Panc1 (cell line): ENCODE results near the gene MAST4. TPM values are rescaled to one million over a fixed set of nuclear protein-coding genes. Genes with fewer than 3 reads are reported as not detected.

ENCODE experiments used
- ATAC-seq: fragments of 200-7000 bp; cut with Tn5 transposase; 2 replicates; pipeline ENCODE4 v1.9.1; 2020; ENCODE audit warnings: mild to moderate bottlenecking, moderate library complexity
- BruUV-seq: library from RNA; stranded (reverse); fragments of 400-500 nt; replicated peaks from 2 replicates; lab custom pipeline; 2021; lab: Mats Ljungman, UMichigan
- CTCF ChIA-PET: fragments of 300-600 bp; sonication (Branson Sonifier 250); formaldehyde crosslinking; loops from one replicate; lab custom pipeline; 2022; ENCODE audit warnings: antibody characterized with exemption; lab: Charles Lee
- POLR2A ChIA-PET: fragments of 300-600 bp; sonication (Branson Sonifier 250); formaldehyde crosslinking; loops from one replicate; lab custom pipeline; 2022; ENCODE audit warnings: antibody characterized with exemption; lab: Charles Lee
- DNase-seq: peaks from one replicate; pipeline ENCODE4 v3.0.0-alpha.2; 2010; ENCODE audit warnings: low read depth, low spot score
- H3K27ac ChIP-seq: 2 replicates; pipeline ENCODE4 v1.5.1; 2011; ENCODE audit warnings: mild to moderate bottlenecking, low read length, inconsistent platforms
- H3K27me3 ChIP-seq: fragments of 200-500 bp; sonication (Bioruptor generic); 2 replicates; pipeline ENCODE4 v1.6.0; 2014; ENCODE audit warnings: low read length, inconsistent platforms; ENCODE audit not compliant: control insufficient read depth, insufficient read depth
- H3K36me3 ChIP-seq: fragments of 200-500 bp; sonication (Bioruptor generic); 2 replicates; pipeline ENCODE4 v1.5.1; 2014; ENCODE audit warnings: inconsistent platforms, mild to moderate bottlenecking, low read length, moderate library complexity; ENCODE audit not compliant: control insufficient read depth, insufficient read depth
- H3K4me1 ChIP-seq: 2 replicates; pipeline ENCODE4 v1.5.1; 2011; ENCODE audit warnings: inconsistent platforms, mild to moderate bottlenecking, low read length, moderate library complexity; ENCODE audit not compliant: control insufficient read depth, insufficient read depth
- H3K4me3 ChIP-seq, 2 experiments: 2 replicates each; pipeline ENCODE4 v1.5.1; 2011 to 2012; ENCODE audit warnings: low read depth in 2 of 2, low read length in 2 of 2, mild to moderate bottlenecking in 2 of 2, inconsistent platforms in 1 of 2, moderate library complexity in 1 of 2
- H3K9me3 ChIP-seq: fragments of 200-500 bp; sonication (Bioruptor generic); 2 replicates; pipeline ENCODE4 v1.5.1; 2014; ENCODE audit warnings: low read depth, mild to moderate bottlenecking, inconsistent platforms, low read length, moderate library complexity; ENCODE audit not compliant: control insufficient read depth, insufficient read depth
- TCF7L2 ChIP-seq: IDR thresholded peaks from 2 replicates; pipeline ENCODE4 v1.6.1; 2011; ENCODE audit warnings: mild to moderate bottlenecking, low read depth, low read length, inconsistent platforms
- in situ Hi-C: cut with HindIII; loops from 2 replicates; pipeline ENCODE4 v1.10.0; 2016; ENCODE audit warnings: low sequenced_read_pairs, low pct_unique_long_range_greater_than_20kb
- intact Hi-C: fragments of 100-400 bp; cut with micrococcal nuclease; formaldehyde crosslinking; loops from one replicate; pipeline ENCODE4 v1.10.0; 2022; ENCODE audit not compliant: unreplicated experiment
- total RNA-seq: library from RNA; stranded (reverse); gene quantifications from one replicate; pipeline ENCODE4 v1.2.1, GENCODE V29; 2021; ENCODE audit not compliant: unreplicated experiment
- TF ChIP-seq, protein P1 (sequence below), 2 experiments: IDR thresholded peaks; 2 replicates each; pipeline ENCODE4 v1.6.1; 2011 to 2012; ENCODE audit warnings: low read depth in 2 of 2, control low read depth in 1 of 2, low read length in 1 of 2, mild to moderate bottlenecking in 1 of 2, moderate library complexity in 1 of 2; ENCODE audit not compliant: insufficient read depth in 1 of 2
- TF ChIP-seq, protein P2 (sequence below): fragments of 450-650 bp; IDR thresholded peaks from 2 replicates; pipeline ENCODE4 v1.5.1; 2017; ENCODE audit warnings: mild to moderate bottlenecking

MAST4 gene
- total RNA-seq, 1 experiment from 2014 or later, result 1.8 TPM

DNA sequence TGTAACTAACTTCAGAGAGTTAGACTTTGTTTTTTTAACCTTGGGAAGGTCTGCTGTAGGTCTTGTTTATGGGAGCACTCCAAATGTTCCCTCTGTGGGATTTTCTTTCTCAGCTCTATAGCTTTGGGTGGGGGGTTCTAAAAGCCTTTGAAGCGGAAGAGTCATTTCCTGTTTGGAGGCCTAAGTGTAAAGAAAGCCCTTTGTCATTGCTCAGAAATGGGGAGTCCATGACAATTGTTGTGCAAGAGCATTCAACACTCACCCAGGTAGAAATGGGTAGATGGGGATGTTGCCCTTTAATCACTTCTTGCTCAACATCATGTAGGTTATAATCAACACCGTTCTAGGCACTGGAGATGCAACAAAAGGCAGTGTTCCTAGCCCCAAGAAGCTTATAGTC, 30.3 kb upstream of the MAST4 start:
- Histone ChIP-seq H3K9me3 (no peaks in the 10 kb centered on the region), H3K36me3 (no peaks in the 10 kb centered on the region), H3K27me3 (no peaks in the 10 kb centered on the region; the same call in 1 of the 2 replicates), H3K4me1 (no peaks in the 10 kb centered on the region), H3K4me3 (no peak overlapping the region), H3K27ac (no peak overlapping the region)
- DNase-seq (no peak), ATAC-seq (no peak)
- in situ Hi-C loops, result no loop called here
- no TSS peak for BruUV-seq
- intact Hi-C loops, result no loop called here
- ChIA-PET POLR2A (no interaction called here), CTCF (no interaction called here)
- TF ChIP-seq TCF7L2, result no peak
- TF ChIP-seq, protein P1, sequence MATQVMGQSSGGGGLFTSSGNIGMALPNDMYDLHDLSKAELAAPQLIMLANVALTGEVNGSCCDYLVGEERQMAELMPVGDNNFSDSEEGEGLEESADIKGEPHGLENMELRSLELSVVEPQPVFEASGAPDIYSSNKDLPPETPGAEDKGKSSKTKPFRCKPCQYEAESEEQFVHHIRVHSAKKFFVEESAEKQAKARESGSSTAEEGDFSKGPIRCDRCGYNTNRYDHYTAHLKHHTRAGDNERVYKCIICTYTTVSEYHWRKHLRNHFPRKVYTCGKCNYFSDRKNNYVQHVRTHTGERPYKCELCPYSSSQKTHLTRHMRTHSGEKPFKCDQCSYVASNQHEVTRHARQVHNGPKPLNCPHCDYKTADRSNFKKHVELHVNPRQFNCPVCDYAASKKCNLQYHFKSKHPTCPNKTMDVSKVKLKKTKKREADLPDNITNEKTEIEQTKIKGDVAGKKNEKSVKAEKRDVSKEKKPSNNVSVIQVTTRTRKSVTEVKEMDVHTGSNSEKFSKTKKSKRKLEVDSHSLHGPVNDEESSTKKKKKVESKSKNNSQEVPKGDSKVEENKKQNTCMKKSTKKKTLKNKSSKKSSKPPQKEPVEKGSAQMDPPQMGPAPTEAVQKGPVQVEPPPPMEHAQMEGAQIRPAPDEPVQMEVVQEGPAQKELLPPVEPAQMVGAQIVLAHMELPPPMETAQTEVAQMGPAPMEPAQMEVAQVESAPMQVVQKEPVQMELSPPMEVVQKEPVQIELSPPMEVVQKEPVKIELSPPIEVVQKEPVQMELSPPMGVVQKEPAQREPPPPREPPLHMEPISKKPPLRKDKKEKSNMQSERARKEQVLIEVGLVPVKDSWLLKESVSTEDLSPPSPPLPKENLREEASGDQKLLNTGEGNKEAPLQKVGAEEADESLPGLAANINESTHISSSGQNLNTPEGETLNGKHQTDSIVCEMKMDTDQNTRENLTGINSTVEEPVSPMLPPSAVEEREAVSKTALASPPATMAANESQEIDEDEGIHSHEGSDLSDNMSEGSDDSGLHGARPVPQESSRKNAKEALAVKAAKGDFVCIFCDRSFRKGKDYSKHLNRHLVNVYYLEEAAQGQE (IDR thresholded peaks at IDR 0.05; ENCODE audit: insufficient read depth in 1 of 2, low read depth in 2 of 2, low read length in 1 of 2), result no peak
- TF ChIP-seq, protein P2, sequence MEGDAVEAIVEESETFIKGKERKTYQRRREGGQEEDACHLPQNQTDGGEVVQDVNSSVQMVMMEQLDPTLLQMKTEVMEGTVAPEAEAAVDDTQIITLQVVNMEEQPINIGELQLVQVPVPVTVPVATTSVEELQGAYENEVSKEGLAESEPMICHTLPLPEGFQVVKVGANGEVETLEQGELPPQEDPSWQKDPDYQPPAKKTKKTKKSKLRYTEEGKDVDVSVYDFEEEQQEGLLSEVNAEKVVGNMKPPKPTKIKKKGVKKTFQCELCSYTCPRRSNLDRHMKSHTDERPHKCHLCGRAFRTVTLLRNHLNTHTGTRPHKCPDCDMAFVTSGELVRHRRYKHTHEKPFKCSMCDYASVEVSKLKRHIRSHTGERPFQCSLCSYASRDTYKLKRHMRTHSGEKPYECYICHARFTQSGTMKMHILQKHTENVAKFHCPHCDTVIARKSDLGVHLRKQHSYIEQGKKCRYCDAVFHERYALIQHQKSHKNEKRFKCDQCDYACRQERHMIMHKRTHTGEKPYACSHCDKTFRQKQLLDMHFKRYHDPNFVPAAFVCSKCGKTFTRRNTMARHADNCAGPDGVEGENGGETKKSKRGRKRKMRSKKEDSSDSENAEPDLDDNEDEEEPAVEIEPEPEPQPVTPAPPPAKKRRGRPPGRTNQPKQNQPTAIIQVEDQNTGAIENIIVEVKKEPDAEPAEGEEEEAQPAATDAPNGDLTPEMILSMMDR, result no peak

DNA sequence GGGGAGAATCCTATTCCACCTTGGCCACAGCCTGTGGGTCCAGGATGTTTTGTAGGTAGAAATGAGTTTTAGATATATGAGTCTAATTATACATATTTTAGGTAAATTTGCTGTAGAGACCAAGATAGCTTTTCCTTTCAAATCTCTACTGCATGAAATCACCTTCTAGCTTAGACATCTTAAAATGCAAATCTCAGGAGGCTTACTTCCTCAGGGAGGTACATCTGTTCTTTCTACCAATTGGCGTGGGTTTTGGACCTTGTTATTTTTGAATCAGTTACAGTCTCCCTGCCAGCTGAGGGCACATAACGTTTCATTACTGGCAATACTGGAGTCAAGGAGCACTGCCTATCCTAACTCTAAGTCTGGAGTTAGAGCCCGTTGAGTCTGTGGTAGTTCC, 28.7 kb upstream of the MAST4 start:
- Histone ChIP-seq H3K4me3 (no peak overlapping the region), H3K9me3 (no peaks in the 10 kb centered on the region), H3K27me3 (no peaks in the 10 kb centered on the region; the same call in 1 of the 2 replicates), H3K27ac (no peak overlapping the region), H3K36me3 (no peaks in the 10 kb centered on the region), H3K4me1 (no peaks in the 10 kb centered on the region)
- in situ Hi-C loops, result no loop called here
- ChIA-PET POLR2A (no interaction called here), CTCF (no interaction called here)
- intact Hi-C loops, result no loop called here
- DNase-seq (no peak), ATAC-seq (no peak)
- TF ChIP-seq, protein P1 (IDR thresholded peaks at IDR 0.05; ENCODE audit: insufficient read depth in 1 of 2, low read depth in 2 of 2, low read length in 1 of 2), result no peak
- TF ChIP-seq TCF7L2, result no peak
- BruUV-seq, result no TSS peak
